ENCODE measurements around the gene SALL1. TPM values are rescaled to one million over a fixed set of nuclear protein-coding genes. Genes with fewer than 3 reads are reported as not detected.

Gene SALL1
- total RNA-seq, 4 donors from 2014 or later: 0.07 to 0.15 (median 0.11) TPM; not detected in 1

GRCh38 chr16:51165043-51165442, 14.0 kb upstream of the SALL1 start:
- intact Hi-C loops (cut with DNase I; ENCODE audit: low total_unique reads): no loop called here
- Histone ChIP-seq H3K9me3 (no peaks in the 10 kb centered on the region), H3K4me1 (no peaks in the 10 kb centered on the region), H3K4me3 (no peak overlapping the region), H3K27me3 (peaks cover 0 to 3% (median 0%) of the 10 kb centered on the region in 3 donors), H3K36me3 (no peaks in the 10 kb centered on the region), H3K27ac (no peak overlapping the region)
- no peak for ATAC-seq
- in situ Hi-C loops (cut with MboI; ENCODE audit: low sequenced_read_pairs in 4 of 4): no loop called here
- no peak for TF ChIP-seq CTCF (IDR thresholded peaks at IDR 0.05 in 4 of 5, conservative IDR thresholded peaks at IDR 0.05 in 1 of 5)
- TF ChIP-seq POLR2A (IDR thresholded peaks at IDR 0.05): no peak
- no peak for DNase-seq

GRCh38 chr16:51164574-51164973, 13.5 kb upstream of the SALL1 start:
- H3K36me3 ChIP-seq: no peaks in the 10 kb centered on the region
- peaks cover 0 to 4% (median 0%) of the 10 kb centered on the region in 3 donors for H3K27me3 ChIP-seq
- intact Hi-C loops (cut with DNase I; ENCODE audit: low total_unique reads): no loop called here
- TF ChIP-seq CTCF (IDR thresholded peaks at IDR 0.05 in 4 of 5, conservative IDR thresholded peaks at IDR 0.05 in 1 of 5) (no peak), POLR2A (IDR thresholded peaks at IDR 0.05) (no peak)
- no peak overlapping the region for H3K4me3 ChIP-seq
- H3K27ac ChIP-seq: no peak overlapping the region
- in situ Hi-C loops (cut with MboI; ENCODE audit: low sequenced_read_pairs in 4 of 4): no loop called here
- H3K4me1 ChIP-seq: no peaks in the 10 kb centered on the region
- ATAC-seq: no peak
- DNase-seq: no peak
- H3K9me3 ChIP-seq: no peaks in the 10 kb centered on the region

- Histone ChIP-seq H3K9me3 (no peaks in the 10 kb centered on the region), H3K4me3 (no peak overlapping the region), H3K36me3 (no peaks in the 10 kb centered on the region), H3K27me3 (peaks cover 0 to 7% (median 1%) of the 10 kb centered on the region in 3 donors), H3K27ac (no peak overlapping the region), H3K4me1 (no peaks in the 10 kb centered on the region)
- ATAC-seq: no peak
- intact Hi-C loops (cut with DNase I; ENCODE audit: low total_unique reads) (no loop called here), in situ Hi-C loops (cut with MboI; ENCODE audit: low sequenced_read_pairs in 4 of 4) (no loop called here)
- no peak for DNase-seq
- TF ChIP-seq POLR2A (IDR thresholded peaks at IDR 0.05): no peak
Measured at GRCh38 chr16:51163894-51164566, 13.0 kb upstream of the SALL1 start.

- H3K9me3 ChIP-seq: no peaks in the 10 kb centered on the region
- H3K27me3 ChIP-seq: peaks cover 0 to 7% (median 5%) of the 10 kb centered on the region in 3 donors
- H3K27ac ChIP-seq: no peak overlapping the region
- DNase-seq (no peak), ATAC-seq (no peak)
- H3K4me1 ChIP-seq: no peaks in the 10 kb centered on the region
- TF ChIP-seq POLR2A (IDR thresholded peaks at IDR 0.05): no peak
- intact Hi-C loops (cut with DNase I; ENCODE audit: low total_unique reads): no loop called here
- in situ Hi-C loops (cut with MboI; ENCODE audit: low sequenced_read_pairs in 4 of 4): no loop called here
- no peaks in the 10 kb centered on the region for H3K36me3 ChIP-seq
- H3K4me3 ChIP-seq: no peak overlapping the region
Measured at GRCh38 chr16:51163366-51163765, 12.3 kb upstream of the SALL1 start.

- in situ Hi-C loops (cut with MboI; ENCODE audit: low sequenced_read_pairs in 4 of 4): no loop called here
- no peaks in the 10 kb centered on the region for H3K9me3 ChIP-seq
Measured at GRCh38 chr16:51161440-51162195, 10.5 kb upstream of the SALL1 start.

More at GRCh38 chr16:51161440-51162195, 10.5 kb upstream of the SALL1 start:
- Histone ChIP-seq H3K27me3 (peaks cover 3 to 20% (median 13%) of the 10 kb centered on the region in 3 donors), H3K36me3 (no peaks in the 10 kb centered on the region), H3K4me1 (no peaks in the 10 kb centered on the region), H3K27ac (no peak overlapping the region), H3K4me3 (no peak overlapping the region)
- no peak for DNase-seq
- no peak for TF ChIP-seq CTCF (IDR thresholded peaks at IDR 0.05 in 4 of 5, conservative IDR thresholded peaks at IDR 0.05 in 1 of 5)
- no peak for TF ChIP-seq POLR2A (IDR thresholded peaks at IDR 0.05)
- ATAC-seq: no peak
- intact Hi-C loops (cut with DNase I; ENCODE audit: low total_unique reads): no loop called here

Data from gastrocnemius medialis (tissue), 4 donors.